Central memory CD8-positive, alpha-beta T cell (primary cell): Measurements from ENCODE around the gene SRGAP2B.
"Not testable (repeated sequence)": the region's sequence is repeated elsewhere in the genome, so short reads cannot be mapped to it uniquely, and the experiment has no call there.

Source experiments
- ATAC-seq: fragments of 150-1000 bp; cut with Tn5 transposase; replicated peaks from 2 replicates; pipeline ENCODE4 v1.10.0; 2022; ENCODE audit warnings: mild to moderate bottlenecking, moderate FRiP score, moderate number of reproducible peaks; ENCODE audit not compliant: poor library complexity, severe bottlenecking; ENCODE audit errors: extremely low read depth
- DNase-seq, 2 donors: peaks; one replicate each; pipeline ENCODE4 v3.0.0; 2021; ENCODE audit warnings: low spot score in 2 of 2
- H3K27ac Mint-ChIP-seq: one replicate; pipeline ENCODE4 v1.8.0; 2022; ENCODE audit warnings: low read depth, mild to moderate bottlenecking, moderate library complexity, mixed read lengths
- H3K27me3 Mint-ChIP-seq: one replicate; pipeline ENCODE4 v1.8.0; 2022; ENCODE audit warnings: mixed read lengths
- H3K36me3 Mint-ChIP-seq: one replicate; pipeline ENCODE4 v1.8.0; 2022; ENCODE audit warnings: mild to moderate bottlenecking, moderate library complexity, mixed read lengths; ENCODE audit not compliant: insufficient read depth
- H3K4me1 Mint-ChIP-seq: one replicate; pipeline ENCODE4 v1.8.0; 2022; ENCODE audit warnings: mixed read lengths
- H3K4me3 Mint-ChIP-seq: one replicate; pipeline ENCODE4 v1.8.0; 2022; ENCODE audit warnings: mild to moderate bottlenecking, moderate library complexity, mixed read lengths
- H3K9me3 Mint-ChIP-seq: one replicate; pipeline ENCODE4 v1.8.0; 2022; ENCODE audit warnings: mixed read lengths

SRGAP2B gene

DNA sequence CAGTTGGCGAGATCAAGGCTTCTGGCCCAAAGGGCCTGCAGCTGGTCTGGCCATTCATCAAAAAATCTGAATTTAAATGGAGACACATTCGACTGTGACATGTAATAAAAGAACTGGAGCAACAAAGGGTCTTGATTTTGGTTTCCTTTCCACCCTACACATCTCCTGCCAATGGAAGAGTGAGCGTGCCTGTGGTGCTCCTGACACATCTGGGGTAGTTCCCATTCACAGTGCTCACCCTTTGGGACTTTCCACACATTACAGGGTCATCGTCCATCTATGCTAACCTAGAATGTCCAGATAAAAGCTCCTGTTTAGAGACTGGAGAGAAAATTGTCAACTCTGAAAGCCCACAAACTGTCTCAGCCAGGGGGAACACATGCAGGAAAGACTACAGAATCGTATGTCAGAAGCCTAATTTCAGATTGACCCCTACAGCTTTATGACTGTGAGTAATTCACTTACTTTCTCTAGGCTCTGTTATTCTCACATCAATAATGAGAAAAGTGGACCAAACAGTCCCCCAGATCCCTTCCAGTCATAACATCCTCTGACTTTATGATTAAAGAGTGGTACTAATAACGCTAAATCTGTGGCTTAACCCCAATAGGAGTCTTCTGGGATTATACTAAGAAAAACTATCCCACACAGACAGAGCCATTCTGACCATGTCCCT lies 46.8 kb downstream of the SRGAP2B start:
- not testable (repeated sequence) for H3K27ac Mint-ChIP-seq, H3K27me3 Mint-ChIP-seq, ATAC-seq, H3K9me3 Mint-ChIP-seq, DNase-seq, H3K4me1 Mint-ChIP-seq, H3K4me3 Mint-ChIP-seq, H3K36me3 Mint-ChIP-seq

DNA sequence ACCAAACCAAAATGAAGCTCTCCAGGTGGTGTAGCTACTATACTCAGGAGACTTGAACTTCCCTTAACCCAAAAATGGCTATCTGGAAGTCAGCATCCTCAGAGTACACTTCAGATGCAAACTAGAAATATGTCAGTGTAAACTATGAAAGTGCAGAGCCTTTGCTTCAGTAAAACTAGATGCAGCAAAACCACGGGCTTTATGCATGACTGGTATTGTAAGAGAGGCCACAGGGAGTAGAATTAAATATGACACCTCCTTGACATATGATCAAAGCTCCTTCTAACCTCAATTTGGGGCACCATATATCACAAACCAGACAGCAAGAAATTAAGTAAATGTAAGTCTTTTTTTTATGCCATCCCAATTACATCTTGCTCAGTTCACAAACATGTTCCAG lies 47.6 kb downstream of the SRGAP2B start:
- H3K4me1 Mint-ChIP-seq, H3K9me3 Mint-ChIP-seq, DNase-seq, H3K4me3 Mint-ChIP-seq, H3K36me3 Mint-ChIP-seq, H3K27ac Mint-ChIP-seq, H3K27me3 Mint-ChIP-seq: not testable (repeated sequence)
- ATAC-seq = peak; percentile 49

DNA sequence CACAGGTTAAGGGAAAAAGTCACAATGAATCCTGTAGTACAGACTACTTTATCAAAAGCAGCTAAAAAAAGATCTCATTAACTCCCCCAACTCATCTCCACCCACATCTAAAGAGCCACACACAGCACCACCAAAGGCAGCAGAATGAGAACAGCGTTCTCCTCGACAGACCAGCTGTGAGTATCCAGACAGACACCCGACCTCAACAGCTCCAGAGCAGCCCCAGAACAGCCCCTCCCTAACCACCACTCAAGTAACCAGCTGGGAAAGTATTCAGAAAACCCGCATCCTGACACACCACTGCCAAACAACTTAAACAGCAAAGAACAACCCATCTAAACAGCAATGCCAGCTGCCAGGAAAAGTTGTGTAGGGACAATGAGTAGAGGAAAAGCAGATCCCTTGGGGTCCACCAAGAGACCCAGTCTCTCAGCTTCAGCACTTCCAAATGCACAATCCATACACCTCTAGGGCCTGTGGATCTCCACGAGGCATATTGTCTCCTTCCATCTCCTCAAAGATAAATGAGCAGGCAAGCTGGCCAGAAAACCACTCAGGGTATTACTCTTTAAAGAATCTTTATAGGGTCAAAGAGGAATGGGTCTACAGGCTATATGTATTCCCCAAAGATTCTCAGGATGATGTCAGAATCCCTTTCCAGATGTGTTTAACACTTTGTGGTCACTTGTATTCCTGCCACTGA lies 49.4 kb downstream of the SRGAP2B start:
- H3K4me1 Mint-ChIP-seq = not testable (repeated sequence)

DNA sequence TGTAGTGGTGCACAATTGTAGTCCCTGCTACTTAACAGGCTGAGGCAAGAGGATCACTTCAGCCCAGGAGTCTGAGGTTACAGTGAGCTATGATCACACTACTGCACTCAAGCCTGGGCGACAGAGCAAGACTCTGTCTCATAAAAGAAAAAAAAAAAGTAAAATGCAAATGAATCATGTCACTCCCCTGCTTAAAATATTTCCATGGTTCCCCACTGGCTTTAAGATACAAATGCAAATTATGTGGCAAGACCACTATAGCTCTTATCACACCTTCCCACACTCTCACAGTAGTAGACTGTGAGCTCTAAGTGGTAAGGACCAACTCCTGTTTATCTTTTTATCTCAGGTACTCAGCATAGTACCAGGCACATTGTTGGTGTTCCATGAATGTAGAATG lies 53.6 kb downstream of the SRGAP2B start:
- H3K9me3 Mint-ChIP-seq, DNase-seq, H3K36me3 Mint-ChIP-seq, H3K27me3 Mint-ChIP-seq, H3K4me3 Mint-ChIP-seq, H3K4me1 Mint-ChIP-seq, H3K27ac Mint-ChIP-seq: not testable (repeated sequence)
- ATAC-seq = peak; percentile 70

More for the DNA sequence above, 49.4 kb downstream of the SRGAP2B start:
- not testable (repeated sequence) for H3K4me3 Mint-ChIP-seq, H3K36me3 Mint-ChIP-seq, ATAC-seq, H3K27ac Mint-ChIP-seq, H3K27me3 Mint-ChIP-seq, H3K9me3 Mint-ChIP-seq, DNase-seq

DNA sequence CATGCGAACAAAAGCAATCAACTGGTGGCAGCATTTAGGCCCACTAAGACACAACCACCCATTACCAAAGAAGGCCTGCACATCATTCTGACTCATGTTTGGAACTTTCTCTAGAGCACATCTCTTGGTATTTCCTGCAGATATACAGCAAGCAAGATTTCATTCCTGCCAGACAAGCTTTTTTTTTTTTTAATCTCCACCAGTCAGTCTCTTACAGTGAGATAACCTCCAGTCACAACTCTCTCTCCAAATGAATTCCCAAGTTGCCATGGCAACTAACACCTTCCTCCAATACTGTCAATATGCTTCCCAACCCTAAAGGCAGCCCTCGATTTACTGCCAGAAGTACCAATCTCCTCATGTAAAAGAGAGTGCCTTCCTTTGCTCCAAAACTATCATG lies 59.1 kb downstream of the SRGAP2B start:
- not testable (repeated sequence) for H3K36me3 Mint-ChIP-seq, H3K4me1 Mint-ChIP-seq, H3K27ac Mint-ChIP-seq, H3K9me3 Mint-ChIP-seq, H3K4me3 Mint-ChIP-seq, ATAC-seq, H3K27me3 Mint-ChIP-seq, DNase-seq

DNA sequence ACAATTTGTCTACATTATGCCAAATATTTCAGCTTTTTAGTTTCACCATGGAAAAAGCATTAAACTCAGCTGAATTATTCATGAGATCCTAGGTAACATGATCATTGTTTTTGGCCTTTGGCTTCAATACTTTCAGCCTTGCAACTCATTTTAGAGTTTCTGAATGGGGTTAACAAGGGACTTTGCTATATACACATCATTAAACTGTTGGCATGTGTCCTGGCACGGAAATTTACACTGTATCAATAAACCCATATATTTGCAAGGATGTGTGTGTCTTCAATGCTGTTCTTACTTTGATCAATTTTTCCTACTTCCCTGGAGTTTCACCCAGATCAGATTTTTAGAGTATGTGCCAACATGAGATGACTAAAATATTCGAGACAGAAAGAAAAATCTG lies 61.6 kb downstream of the SRGAP2B start:
- not testable (repeated sequence) for H3K27ac Mint-ChIP-seq, H3K36me3 Mint-ChIP-seq, DNase-seq, H3K4me3 Mint-ChIP-seq, H3K9me3 Mint-ChIP-seq, ATAC-seq, H3K27me3 Mint-ChIP-seq, H3K4me1 Mint-ChIP-seq

DNA sequence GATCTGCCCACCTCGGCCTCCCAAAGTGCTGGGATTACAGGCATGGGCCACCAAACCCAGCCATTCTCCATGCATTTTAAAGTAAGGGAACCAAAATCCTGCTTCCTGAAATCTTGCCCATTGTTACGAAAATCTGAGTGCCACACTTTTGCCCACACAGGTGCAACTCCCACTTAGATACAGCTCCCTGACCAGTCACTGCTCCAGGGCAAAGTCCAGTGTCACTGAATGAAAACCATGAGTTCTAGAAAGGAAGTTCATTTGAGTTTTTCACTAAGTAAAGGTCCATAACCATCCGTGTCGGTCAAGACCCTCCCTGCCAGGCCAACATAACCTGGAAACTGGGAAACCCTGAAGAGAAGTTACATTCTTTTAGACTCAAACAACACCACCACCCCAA lies 67.9 kb downstream of the SRGAP2B start:
- H3K27me3 Mint-ChIP-seq, H3K27ac Mint-ChIP-seq: not testable (repeated sequence)

DNA sequence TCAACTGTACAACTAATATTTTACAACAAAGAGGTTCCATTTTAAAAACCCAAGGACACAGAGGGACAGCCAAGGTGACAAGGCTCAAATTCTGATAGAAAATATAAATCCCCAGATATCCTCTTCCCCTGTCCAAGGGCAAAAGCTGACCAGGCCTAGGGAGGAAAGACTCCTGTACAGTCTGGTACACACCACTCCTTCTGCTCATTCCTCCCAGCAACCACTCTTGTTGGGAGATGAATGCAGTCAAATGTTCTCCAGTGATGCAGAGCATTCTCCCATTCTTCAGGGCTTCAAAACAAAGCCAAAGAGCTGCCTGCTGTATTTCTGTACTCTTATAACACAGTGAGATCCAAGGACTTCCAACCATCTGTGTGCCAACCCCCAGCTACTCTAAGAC lies 69.8 kb downstream of the SRGAP2B start:
- not testable (repeated sequence) for H3K27me3 Mint-ChIP-seq, H3K9me3 Mint-ChIP-seq, DNase-seq, H3K4me3 Mint-ChIP-seq, ATAC-seq, H3K36me3 Mint-ChIP-seq, H3K27ac Mint-ChIP-seq, H3K4me1 Mint-ChIP-seq

More for the DNA sequence above, 67.9 kb downstream of the SRGAP2B start:
- ATAC-seq, DNase-seq, H3K36me3 Mint-ChIP-seq, H3K9me3 Mint-ChIP-seq, H3K4me3 Mint-ChIP-seq, H3K4me1 Mint-ChIP-seq: not testable (repeated sequence)

DNA sequence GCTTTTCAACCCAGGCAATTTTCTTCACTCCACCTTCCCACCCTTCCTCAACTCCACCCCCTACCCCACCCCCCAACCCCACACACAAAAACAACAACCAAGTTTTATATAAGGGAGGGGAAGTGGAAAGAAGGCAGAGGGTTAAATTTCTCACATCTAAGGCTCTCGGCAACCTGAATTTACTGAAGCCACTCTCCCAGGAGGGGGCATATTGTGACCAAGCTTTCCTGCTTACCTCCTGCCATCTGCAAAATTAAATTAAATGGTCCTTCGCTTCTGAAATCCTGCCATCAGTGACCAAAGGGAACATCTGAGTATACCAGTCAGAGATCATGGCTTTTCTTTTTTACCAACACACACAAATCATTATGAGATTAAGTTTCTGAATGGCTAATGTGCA lies 72.9 kb downstream of the SRGAP2B start:
- not testable (repeated sequence) for H3K27me3 Mint-ChIP-seq

DNA sequence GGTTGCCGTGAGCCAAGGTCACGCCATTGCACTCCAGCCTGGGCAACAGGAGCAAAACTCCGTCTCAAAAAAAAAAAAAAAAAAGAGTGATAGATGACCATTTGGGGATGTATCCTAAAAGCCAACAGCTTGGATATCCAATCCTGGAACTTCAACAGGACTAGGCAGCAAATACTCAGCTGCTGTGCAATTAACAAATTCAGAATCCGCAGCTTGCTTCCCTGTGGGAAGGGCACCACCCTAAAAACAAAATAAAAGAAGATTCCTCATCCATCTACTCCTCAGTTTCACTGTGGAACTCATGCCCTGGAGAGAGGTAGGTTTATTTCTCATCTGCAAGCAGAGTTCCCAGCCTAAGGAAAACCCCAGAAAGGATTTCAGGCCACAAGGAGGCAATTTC lies 73.4 kb downstream of the SRGAP2B start:
- H3K27me3 Mint-ChIP-seq, H3K9me3 Mint-ChIP-seq, DNase-seq, H3K36me3 Mint-ChIP-seq, H3K4me3 Mint-ChIP-seq, ATAC-seq, H3K27ac Mint-ChIP-seq, H3K4me1 Mint-ChIP-seq: not testable (repeated sequence)

More for the DNA sequence above, 72.9 kb downstream of the SRGAP2B start:
- H3K4me3 Mint-ChIP-seq, H3K9me3 Mint-ChIP-seq, H3K36me3 Mint-ChIP-seq, H3K4me1 Mint-ChIP-seq, DNase-seq, H3K27ac Mint-ChIP-seq, ATAC-seq: not testable (repeated sequence)

DNA sequence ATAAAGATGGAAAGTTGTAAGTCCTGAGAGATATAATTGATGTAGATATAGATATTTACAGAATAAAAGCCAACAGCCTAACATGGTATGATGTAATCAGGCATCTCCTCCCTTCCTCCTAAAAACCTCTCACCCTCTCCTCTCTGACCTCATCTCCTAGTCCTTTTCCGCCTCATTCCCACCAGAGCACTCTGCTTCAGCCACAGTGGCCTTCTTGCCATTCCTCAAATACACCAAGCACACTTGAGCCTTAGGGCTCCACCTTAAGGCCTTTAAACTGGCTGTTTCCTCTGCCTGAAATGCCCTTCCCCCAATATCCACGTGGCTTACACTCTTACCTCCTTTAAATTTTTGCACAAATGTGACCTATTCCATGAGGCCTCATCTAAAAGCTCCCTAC lies 75.4 kb downstream of the SRGAP2B start:
- not testable (repeated sequence) for H3K27ac Mint-ChIP-seq, H3K27me3 Mint-ChIP-seq, H3K36me3 Mint-ChIP-seq

DNA sequence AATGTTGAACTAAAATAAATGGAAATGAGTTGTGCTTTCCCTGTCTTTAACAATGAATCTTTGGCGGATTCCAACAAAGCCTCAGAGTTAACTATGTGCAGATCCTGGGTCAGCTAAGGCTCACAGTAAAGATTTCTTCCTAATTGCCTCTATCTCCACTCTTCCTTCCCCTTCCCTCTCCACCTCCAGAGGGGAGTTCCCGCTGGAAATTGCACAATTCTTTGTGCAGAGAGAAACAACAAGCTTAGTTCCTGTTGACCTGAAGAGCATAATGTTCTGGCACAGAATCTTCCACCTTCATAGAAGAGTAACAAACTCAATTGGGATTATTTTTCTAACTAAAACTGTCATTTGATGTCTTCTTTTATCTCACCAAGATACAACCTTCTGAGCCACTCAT lies 77.4 kb downstream of the SRGAP2B start:
- H3K4me1 Mint-ChIP-seq, H3K4me3 Mint-ChIP-seq, H3K36me3 Mint-ChIP-seq, H3K27ac Mint-ChIP-seq, H3K9me3 Mint-ChIP-seq, H3K27me3 Mint-ChIP-seq, ATAC-seq, DNase-seq: not testable (repeated sequence)

More for the DNA sequence above, 75.4 kb downstream of the SRGAP2B start:
- H3K4me3 Mint-ChIP-seq, DNase-seq, H3K9me3 Mint-ChIP-seq, ATAC-seq, H3K4me1 Mint-ChIP-seq: not testable (repeated sequence)

DNA sequence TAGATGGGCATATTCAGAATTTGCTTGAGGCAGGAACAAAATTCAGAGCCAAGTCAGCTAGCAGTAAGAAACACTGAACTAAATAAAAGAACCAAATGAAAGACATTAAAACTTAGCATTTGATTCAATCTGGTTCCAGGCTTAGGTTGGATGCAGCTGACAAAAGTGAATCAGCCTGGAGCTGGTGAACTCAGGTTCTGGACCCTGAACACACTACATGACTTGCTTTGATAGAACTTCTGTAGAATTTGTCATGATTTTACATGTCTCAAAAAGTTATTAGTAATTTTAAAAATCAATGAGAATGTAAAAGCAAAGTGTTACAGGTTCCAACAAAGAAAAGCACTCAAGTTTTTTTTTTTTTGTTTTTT lies 78.7 kb downstream of the SRGAP2B start:
- not testable (repeated sequence) for H3K36me3 Mint-ChIP-seq, H3K27ac Mint-ChIP-seq, H3K9me3 Mint-ChIP-seq, H3K4me1 Mint-ChIP-seq, H3K27me3 Mint-ChIP-seq, H3K4me3 Mint-ChIP-seq, ATAC-seq, DNase-seq
